Progenitor cell of endocrine pancreas (in vitro differentiated cells): ENCODE data around the gene S100A7A. TPM values are rescaled to one million over a fixed set of nuclear protein-coding genes. Genes with fewer than 3 reads are reported as not detected.

Experiments used
- DNase-seq: peaks from one replicate; pipeline ENCODE4 v3.0.0; 2021; ENCODE audit warnings: low spot score; ENCODE audit not compliant: unreplicated experiment
- H3K27ac Mint-ChIP-seq: 2 replicates; pipeline ENCODE4 v1.8.0; 2021; ENCODE audit warnings: mild to moderate bottlenecking, moderate library complexity, mixed read lengths
- H3K27me3 Mint-ChIP-seq: 2 replicates; pipeline ENCODE4 v1.8.0; 2021; ENCODE audit warnings: mixed read lengths
- H3K36me3 Mint-ChIP-seq: 2 replicates; pipeline ENCODE4 v1.8.0; 2022; ENCODE audit warnings: mixed read lengths; ENCODE audit not compliant: insufficient read depth
- H3K4me1 Mint-ChIP-seq: 2 replicates; pipeline ENCODE4 v1.8.0; 2021; ENCODE audit warnings: low read depth, mixed read lengths
- H3K4me3 Mint-ChIP-seq: 2 replicates; pipeline ENCODE4 v1.8.0; 2021; ENCODE audit warnings: low read depth, mild to moderate bottlenecking, moderate library complexity, mixed read lengths
- H3K9me3 Mint-ChIP-seq: 2 replicates; pipeline ENCODE4 v1.8.0; 2021; ENCODE audit warnings: low read depth, mixed read lengths
- CTCF ChIP-seq: fragments of 200-600 bp; sonication (generic); IDR thresholded peaks from one replicate; pipeline ENCODE4 v1.5.0; 2021; ENCODE audit warnings: antibody characterized with exemption, mild to moderate bottlenecking; ENCODE audit not compliant: unreplicated experiment
- total RNA-seq: library from RNA; stranded (reverse); gene quantifications from 2 replicates; pipeline ENCODE4 v1.2.1, GENCODE V29; 2021

Gene S100A7A
- total RNA-seq, 1 donor from 2014 or later = not detected

- no peak for DNase-seq
- Mint-ChIP-seq H3K36me3 (no peaks in the 10 kb centered on the region), H3K27me3 (peaks cover 39% of the 10 kb centered on the region), H3K4me3 (no peak overlapping the region), H3K9me3 (no peaks in the 10 kb centered on the region), H3K4me1 (no peaks in the 10 kb centered on the region), H3K27ac (no peak overlapping the region)
- TF ChIP-seq CTCF = no peak
Observed at GRCh38 chr1:153394391-153394790, 21.9 kb upstream of the S100A7A start.

- H3K4me3 Mint-ChIP-seq = no peak overlapping the region
- H3K36me3 Mint-ChIP-seq = no peaks in the 10 kb centered on the region
- H3K9me3 Mint-ChIP-seq = no peaks in the 10 kb centered on the region
- H3K27ac Mint-ChIP-seq = no peak overlapping the region
- peaks cover 41% of the 10 kb centered on the region for H3K27me3 Mint-ChIP-seq
- H3K4me1 Mint-ChIP-seq = no peaks in the 10 kb centered on the region
- no peak for TF ChIP-seq CTCF
- no peak for DNase-seq
Observed at GRCh38 chr1:153395136-153395685, 21.1 kb upstream of the S100A7A start.

GRCh38 chr1:153395776-153396175, 20.5 kb upstream of the S100A7A start:
- H3K4me3 Mint-ChIP-seq = no peak overlapping the region
- H3K27me3 Mint-ChIP-seq = peaks cover 40% of the 10 kb centered on the region
- no peaks in the 10 kb centered on the region for H3K9me3 Mint-ChIP-seq
- H3K27ac Mint-ChIP-seq = no peak overlapping the region
- no peak for TF ChIP-seq CTCF
- H3K36me3 Mint-ChIP-seq = no peaks in the 10 kb centered on the region
- DNase-seq = no peak
- no peaks in the 10 kb centered on the region for H3K4me1 Mint-ChIP-seq

- peaks cover 39% of the 10 kb centered on the region for H3K27me3 Mint-ChIP-seq
- H3K4me1 Mint-ChIP-seq = no peaks in the 10 kb centered on the region
- DNase-seq = no peak
Observed at GRCh38 chr1:153396461-153396860, 19.9 kb upstream of the S100A7A start.

More at GRCh38 chr1:153396461-153396860, 19.9 kb upstream of the S100A7A start:
- no peak overlapping the region for H3K27ac Mint-ChIP-seq
- no peaks in the 10 kb centered on the region for H3K9me3 Mint-ChIP-seq
- no peak overlapping the region for H3K4me3 Mint-ChIP-seq
- no peaks in the 10 kb centered on the region for H3K36me3 Mint-ChIP-seq
- TF ChIP-seq CTCF = no peak
